CD4-positive, alpha-beta T cell treated with Interferon gamma for 1 hour (primary cell): ENCODE data around the gene ACSL3.
"Not testable (repeated sequence)": the region's sequence is repeated elsewhere in the genome, so short reads cannot be mapped to it uniquely, and the experiment has no call there.

ENCODE experiments used
- DNase-seq: peaks from one replicate; pipeline ENCODE4 v3.0.0-alpha.2; 2020

ACSL3 gene

GRCh38 chr2:222860740-222861410, at the start of gene ACSL3:
ACSL3 (plus strand) TSS chr2:222861036; CDS start chr2:222908773, 47,737 bp downstream.
- DNase-seq = peak; percentile 89

GRCh38 chr2:222811828-222812227, 49.0 kb upstream of the ACSL3 start:
- DNase-seq = no peak

- no peak for DNase-seq
These were observed 47.5 kb upstream of the ACSL3 start for GRCh38 chr2:222813177-222813843.

DNA sequence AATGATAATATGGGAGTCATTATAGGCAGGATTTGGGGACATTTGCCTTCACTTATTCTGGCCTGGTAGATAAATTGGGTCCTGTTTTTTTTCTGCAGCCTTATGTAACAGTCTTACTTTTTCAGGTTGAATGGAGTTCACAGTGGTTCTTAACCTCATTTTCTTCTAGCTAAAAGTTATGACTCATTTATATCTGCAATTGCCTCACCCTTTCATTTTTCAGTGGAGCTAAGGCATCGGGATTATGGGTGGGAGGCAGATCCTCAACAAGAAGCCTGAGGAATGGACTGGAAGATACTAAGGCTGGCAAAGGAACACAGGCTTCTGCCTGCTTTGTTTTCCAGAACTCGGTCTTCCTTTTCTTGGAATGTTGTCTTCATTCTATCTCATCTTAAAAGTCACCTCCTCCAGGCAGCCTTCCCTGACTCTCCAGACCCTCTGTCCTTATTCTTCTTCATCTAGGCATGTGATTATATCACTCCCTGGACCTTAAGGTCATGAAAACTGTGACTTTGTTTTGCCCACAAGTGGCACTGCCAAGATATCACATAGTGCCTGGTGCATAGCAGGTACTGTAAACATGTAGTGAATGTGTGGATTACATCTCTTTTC, 41.0 kb upstream of the ACSL3 start:
- no peak for DNase-seq

DNA sequence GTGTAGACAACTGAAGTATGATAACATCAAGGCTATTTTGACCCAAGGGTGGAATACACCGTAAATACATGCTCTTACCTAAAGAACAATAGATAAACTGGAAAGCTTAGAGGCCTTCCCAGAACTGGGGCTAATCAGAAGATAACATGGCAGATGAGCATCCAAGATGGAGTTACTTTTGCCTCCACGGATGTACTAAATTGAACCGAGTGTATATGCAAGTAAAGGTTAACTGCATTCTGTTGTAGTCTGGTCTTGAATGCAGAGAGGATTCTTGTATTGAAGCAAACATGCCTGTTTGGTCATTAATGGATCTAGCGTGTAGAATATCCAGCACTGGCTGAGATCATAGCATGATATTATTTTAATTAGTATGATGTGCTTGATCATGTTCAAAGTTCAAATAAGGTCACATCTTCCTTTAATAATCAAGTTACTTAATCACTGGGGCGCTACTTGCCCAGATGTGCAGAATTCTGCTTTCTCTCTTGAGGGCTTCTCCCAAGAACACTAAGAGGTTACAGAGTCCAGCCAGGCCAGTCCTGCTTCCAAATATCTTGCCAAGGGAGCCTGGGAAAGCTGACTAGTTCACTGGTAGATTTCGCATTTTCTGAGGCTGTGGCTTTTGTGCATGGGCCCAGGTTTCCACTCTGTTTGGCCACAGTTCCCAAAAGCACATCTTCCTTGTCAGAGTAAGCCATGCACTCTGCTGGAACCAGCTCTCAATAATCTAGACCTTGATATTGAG, 37.5 kb upstream of the ACSL3 start:
- no peak for DNase-seq

- no peak for DNase-seq
These were observed 35.8 kb upstream of the ACSL3 start for GRCh38 chr2:222825031-222825430.

DNA sequence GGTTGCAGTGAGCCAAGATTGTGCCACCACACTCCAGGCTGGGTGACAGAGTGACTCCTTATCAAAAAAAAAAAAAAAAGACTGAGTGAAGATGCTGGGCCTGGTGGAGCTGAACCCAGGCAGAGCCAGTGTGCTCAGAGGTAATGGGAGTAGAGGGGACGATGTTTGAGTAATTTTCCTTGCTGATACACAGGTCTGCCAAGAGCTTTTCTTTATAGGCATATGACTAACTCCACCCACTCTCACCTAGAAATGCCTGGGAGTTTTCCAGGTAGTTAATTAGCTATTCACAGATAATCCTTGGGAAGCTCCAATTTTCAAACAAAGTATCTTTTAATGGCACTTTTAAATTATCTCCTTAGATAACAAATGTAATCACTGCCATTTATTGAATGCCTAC, 33.4 kb upstream of the ACSL3 start:
- no peak for DNase-seq

GRCh38 chr2:222828572-222828971, 32.3 kb upstream of the ACSL3 start:
- no peak for DNase-seq

GRCh38 chr2:222830164-222830563, 30.7 kb upstream of the ACSL3 start:
- no peak for DNase-seq

- no peak for DNase-seq
These were observed 27.4 kb upstream of the ACSL3 start for GRCh38 chr2:222833410-222833809.

DNA sequence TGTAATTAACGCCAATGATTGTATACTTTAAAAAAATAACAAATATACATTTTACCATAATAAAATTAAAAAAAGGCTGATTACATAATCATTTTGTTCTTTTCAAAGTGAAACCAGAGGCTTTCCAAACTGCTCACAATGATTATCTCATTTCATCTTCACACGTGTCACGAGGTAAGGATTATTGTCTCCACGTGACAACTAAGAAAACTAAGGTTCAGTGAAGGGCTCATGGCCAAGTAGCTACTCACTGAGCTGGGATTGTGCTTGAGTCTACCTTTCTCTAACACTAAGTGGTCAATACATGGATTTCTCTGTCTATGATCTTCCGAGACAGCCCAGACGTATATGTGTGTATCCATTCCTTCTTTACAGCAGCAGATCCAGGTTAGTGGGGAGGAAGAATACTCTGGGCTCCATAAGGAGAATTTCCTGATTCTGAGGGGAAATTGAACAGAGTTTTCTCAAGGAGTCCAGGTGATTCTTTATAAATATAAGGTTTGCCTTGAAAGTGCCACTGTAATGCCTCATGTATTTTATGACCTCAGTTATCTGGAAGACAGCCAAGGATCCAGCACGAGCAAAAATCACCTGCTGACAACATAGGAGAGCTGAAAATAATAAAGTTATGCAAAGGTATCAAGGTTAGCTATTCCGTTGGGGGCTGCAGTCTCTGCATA, 25.6 kb upstream of the ACSL3 start:
- DNase-seq = no peak

GRCh38 chr2:222835823-222836151, 25.0 kb upstream of the ACSL3 start:
- DNase-seq = no peak

DNA sequence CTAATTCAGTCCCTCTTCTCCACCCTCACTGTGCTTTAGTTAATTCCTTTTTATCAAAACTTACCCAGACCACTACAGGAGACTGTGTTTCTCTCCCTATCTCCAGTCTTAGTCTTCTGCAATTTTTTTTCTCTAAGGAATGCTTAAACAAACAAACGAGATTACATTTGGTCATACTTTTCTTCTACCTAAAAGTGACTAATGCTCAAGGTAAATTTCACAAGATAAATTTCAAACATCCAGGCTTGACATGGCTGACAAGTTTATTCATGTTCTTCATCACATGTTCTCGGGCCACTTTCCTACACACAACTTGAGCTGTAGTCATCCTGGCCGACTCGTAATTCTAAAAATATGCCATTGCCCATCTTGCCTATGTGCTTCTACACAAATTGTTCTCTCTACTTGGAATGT, 23.2 kb upstream of the ACSL3 start:
- no peak for DNase-seq

DNA sequence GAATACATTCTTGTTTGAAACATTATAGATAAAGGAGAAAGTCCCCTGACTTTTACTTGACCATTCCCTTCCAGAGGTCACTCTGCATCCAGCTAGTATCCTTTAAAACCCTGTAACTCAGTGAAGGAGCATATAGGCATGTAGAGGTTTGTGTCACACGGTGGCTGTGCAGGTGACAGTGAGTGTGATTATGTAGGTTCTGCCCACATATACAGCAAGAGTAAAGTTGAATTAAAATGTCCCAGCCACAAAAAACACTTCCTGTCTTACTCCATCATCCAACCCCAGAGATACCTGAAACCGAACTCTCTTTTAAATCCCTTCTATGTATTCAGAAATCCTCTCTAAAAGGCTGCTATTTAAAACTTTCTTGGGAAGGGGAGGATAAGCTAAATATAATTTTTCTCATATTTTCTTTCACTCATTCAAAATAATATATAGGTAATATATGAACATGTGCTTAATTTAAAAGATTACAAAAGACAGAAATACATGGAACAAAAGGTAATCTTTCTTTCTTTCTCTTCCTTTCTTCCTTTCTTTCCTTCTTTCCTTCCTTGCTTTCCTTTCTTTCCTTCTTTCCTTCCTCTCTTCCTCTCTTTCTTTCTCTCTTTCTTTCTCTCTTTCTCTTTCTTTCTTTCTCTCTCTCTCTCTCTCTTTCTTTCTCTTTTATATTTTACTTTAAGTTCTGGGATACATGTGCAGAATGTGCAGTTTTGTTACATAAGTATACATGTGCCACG, 20.6 kb upstream of the ACSL3 start:
- DNase-seq = no peak

DNA sequence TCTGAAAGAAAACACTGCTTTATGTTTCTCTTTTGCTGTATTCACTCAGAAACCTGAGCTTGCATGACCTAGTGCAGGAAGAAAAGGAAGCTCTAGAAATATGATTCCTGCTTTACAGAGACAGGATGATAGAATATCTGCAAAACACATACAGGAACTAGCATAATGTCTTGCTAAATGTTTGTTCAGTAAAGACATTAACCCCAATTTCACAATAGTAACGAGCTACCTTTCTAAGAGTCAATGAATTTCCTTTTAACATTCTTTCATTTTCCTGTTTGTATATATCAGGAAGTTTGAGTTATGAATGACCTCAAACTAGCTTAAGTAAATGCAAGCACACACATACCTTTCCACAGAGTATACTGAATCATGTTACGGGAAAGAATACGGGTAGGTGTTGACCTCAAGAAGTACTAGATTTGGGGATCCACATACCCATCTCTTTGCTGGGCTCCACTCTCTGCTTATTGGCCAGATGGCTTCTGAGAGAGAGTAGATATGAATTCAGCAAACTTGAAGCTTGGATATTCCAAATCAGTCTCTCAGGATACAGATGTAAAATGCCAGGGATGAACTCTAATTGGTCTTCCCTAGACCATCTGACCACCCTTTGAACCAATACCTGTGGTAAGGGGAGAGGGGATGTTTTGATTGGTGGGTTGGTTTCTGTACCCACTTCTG, 18.2 kb upstream of the ACSL3 start:
- no peak for DNase-seq

GRCh38 chr2:222844323-222844722, 16.5 kb upstream of the ACSL3 start:
- peak; percentile 4 for DNase-seq

- DNase-seq = not testable (repeated sequence)
These were observed 15.5 kb upstream of the ACSL3 start for GRCh38 chr2:222845314-222845713.

GRCh38 chr2:222846003-222846402, 14.8 kb upstream of the ACSL3 start:
- no peak for DNase-seq

DNA sequence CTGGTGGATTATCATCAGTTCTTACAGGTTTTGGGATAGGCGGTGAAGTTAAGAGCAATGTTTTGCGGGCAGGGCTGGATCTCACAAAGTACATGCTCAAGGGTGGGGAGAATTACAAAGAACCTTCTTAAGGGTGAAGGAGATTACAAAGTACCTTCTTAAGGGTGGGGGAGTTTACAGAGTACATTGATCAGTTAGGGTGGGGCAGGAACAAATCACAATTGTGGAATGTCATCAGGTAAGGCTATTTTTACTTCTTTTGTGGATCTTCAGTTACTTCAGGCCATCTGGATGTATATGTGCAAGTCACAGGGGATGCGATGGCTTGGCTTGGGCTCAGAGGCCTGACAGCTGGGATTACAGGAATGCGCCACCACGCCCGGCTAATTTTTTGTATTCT, 12.8 kb upstream of the ACSL3 start:
- not testable (repeated sequence) for DNase-seq

DNA sequence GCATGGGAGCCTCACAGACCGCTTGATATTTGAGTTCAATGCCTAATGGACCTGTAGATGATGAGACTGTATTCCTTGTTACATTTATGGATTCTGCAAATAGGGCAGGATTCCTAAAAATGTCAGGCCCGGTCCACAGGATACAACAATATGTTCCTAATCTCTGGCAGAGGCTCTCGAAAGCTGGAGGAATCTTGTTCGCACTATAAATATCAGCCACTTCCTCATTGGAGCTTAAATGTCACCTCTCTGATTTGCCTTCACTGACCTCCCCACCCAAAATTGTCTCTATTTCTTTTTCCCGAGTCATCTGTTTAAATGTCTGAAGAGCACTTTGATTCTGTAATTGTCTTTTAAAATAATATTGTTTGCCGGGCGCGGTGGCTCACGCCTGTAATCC, 12.0 kb upstream of the ACSL3 start:
- DNase-seq = no peak

DNA sequence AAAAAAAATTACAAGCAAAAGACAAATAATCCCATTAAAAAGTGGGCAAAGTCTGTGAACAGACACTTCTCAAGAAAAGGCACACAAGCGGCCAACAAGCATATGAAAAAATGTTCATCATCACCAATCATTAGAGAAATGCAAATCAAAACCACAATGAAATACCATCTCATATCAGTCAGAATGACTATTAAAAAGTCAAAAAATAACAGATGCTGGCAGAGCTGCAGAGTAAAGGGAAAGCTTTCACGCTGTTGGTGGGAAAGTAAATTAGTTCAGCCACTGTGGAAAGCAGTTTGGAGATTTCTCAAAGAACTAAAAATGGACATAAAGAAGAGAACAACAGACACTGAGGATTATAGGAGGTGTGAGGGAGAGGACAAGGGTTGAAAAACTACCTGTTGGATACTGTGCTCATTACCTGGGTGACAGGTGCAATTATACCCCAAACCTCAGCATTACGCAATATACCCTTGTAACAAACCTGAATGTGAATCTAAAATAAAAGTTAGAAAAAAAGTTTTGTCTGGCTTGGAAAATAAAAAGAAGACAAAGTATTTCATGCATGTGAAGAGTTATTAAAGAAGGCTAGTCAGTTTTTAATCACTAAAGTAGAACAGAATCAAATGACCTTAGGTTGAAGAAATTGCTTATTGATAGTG, 8.7 kb upstream of the ACSL3 start:
- no peak for DNase-seq
